Testis (tissue), 3 donors: ENCODE data around the gene CALY. TPM values are rescaled to one million over a fixed set of nuclear protein-coding genes. Genes with fewer than 3 reads are reported as not detected.

Source experiments
- DNase-seq: peaks from one replicate; pipeline ENCODE4 v3.0.0-alpha.2; 2019
- H3K27ac ChIP-seq, 2 donors: fragments of 200-600 bp; sonication (generic); one replicate each; pipeline ENCODE4 v1.5.1; 2019
- H3K27me3 ChIP-seq: fragments of 200-600 bp; sonication (generic); one replicate; pipeline ENCODE4 v1.5.1; 2019
- H3K36me3 ChIP-seq: fragments of 200-600 bp; sonication (generic); one replicate; pipeline ENCODE4 v1.5.1; 2017; ENCODE audit warnings: low read depth; ENCODE audit errors: missing control alignments
- H3K4me1 ChIP-seq: fragments of 200-600 bp; sonication (generic); one replicate; pipeline ENCODE4 v1.5.1; 2019
- H3K4me3 ChIP-seq, 2 donors: fragments of 200-600 bp; sonication (generic); one replicate each; pipeline ENCODE4 v1.5.1; 2017 to 2019
- H3K9me3 ChIP-seq: fragments of 200-600 bp; sonication (generic); one replicate; pipeline ENCODE4 v1.5.1; 2017
- CTCF ChIP-seq, 3 experiments: fragments of 450-650 bp in 2 of 3; fragments of 200-600 bp in 1 of 3; sonication (generic) in 1 of 3; IDR thresholded peaks; one replicate each; pipeline ENCODE4 v1.5.1; 2016 to 2019; ENCODE audit warnings: antibody characterized with exemption in 3 of 3, mild to moderate bottlenecking in 2 of 3, moderate library complexity in 1 of 3
- POLR2A ChIP-seq: fragments of 450-650 bp; IDR thresholded peaks from one replicate; pipeline ENCODE4 v1.6.1; 2017; ENCODE audit warnings: antibody characterized with exemption, mild to moderate bottlenecking, moderate library complexity
- WGBS, 2 donors: methylation state at CpG; one replicate each; pipeline ENCODE4 v1.1.5; 2018; 5-methylcytosine and 5-hydroxymethylcytosine counted together
- intact Hi-C: fragments of 100-400 bp; cut with DNase I; formaldehyde crosslinking; loops from one replicate; pipeline ENCODE4 v1.15.1; 2023; ENCODE audit warnings: low total_unique reads
- polyA plus RNA-seq: library from polyadenylated mRNA; stranded (reverse); fragments of 350-450 nt; fragmentation: Illumina TruSeq; extraction: RNeasy Lipid Tissue Mini Kit (QIAGEN cat#74804); gene quantifications from one replicate; pipeline ENCODE4 v1.2.3, GENCODE V29; 2014; ENCODE audit warnings: low read depth, low replicate concordance; ENCODE audit not compliant: insufficient read depth
- total RNA-seq, 2 donors: library from RNA; depleted of rRNA; stranded (reverse); fragments of >200 nt; gene quantifications; one replicate each; pipeline ENCODE4 v1.2.3, GENCODE V29; 2016

The CALY gene
- total and polyA plus RNA-seq, 3 donors from 2014 or later: 4.9 to 35.5 (median 19.2) TPM

- no peak for DNase-seq
- WGBS, 2 donors: 84 to 87% methylated on average over 17 to 24 of the region's 24 CpGs
- Histone ChIP-seq H3K9me3 (no peaks in the 10 kb centered on the region), H3K36me3 (no peaks in the 10 kb centered on the region), H3K4me1 (no peaks in the 10 kb centered on the region), H3K27me3 (no peaks in the 10 kb centered on the region), H3K27ac (no peak overlapping the region), H3K4me3 (no peak overlapping the region)
- TF ChIP-seq CTCF (IDR thresholded peaks at IDR 0.05) (no peak), POLR2A (no peak)
- intact Hi-C loops: no loop called here
Measured at GRCh38 chr10:133279326-133280226, 57.1 kb downstream of the CALY start.

GRCh38 chr10:133278577-133279265, 58.0 kb downstream of the CALY start:
- DNase-seq: peak; percentile 52
- Histone ChIP-seq H3K27ac (no peak overlapping the region), H3K4me3 (no peak overlapping the region), H3K27me3 (no peaks in the 10 kb centered on the region), H3K4me1 (no peaks in the 10 kb centered on the region), H3K9me3 (no peaks in the 10 kb centered on the region), H3K36me3 (no peaks in the 10 kb centered on the region)
- intact Hi-C loops: no loop called here
- 77 to 80% methylated on average over 14 to 19 of the region's 19 CpGs for WGBS, 2 donors
- TF ChIP-seq CTCF (IDR thresholded peaks at IDR 0.05) (no peak), POLR2A (no peak)

GRCh38 chr10:133277993-133278576, 58.6 kb downstream of the CALY start:
- intact Hi-C loops: no loop called here
- H3K27me3 ChIP-seq: no peaks in the 10 kb centered on the region
- H3K4me3 ChIP-seq: no peak overlapping the region
- no peaks in the 10 kb centered on the region for H3K36me3 ChIP-seq
- H3K27ac ChIP-seq: no peak overlapping the region
- WGBS, 2 donors: 82 to 95% methylated on average over 5 to 12 of the region's 12 CpGs
- DNase-seq: no peak
- TF ChIP-seq POLR2A: no peak
- H3K9me3 ChIP-seq: no peaks in the 10 kb centered on the region
- H3K4me1 ChIP-seq: no peaks in the 10 kb centered on the region

GRCh38 chr10:133277277-133277992, 59.3 kb downstream of the CALY start:
- H3K27me3 ChIP-seq: no peaks in the 10 kb centered on the region
- intact Hi-C loops: no loop called here
- 75 to 85% methylated on average over 10 to 22 of the region's 25 CpGs for WGBS, 2 donors
- H3K36me3 ChIP-seq: no peaks in the 10 kb centered on the region
- H3K4me1 ChIP-seq: no peaks in the 10 kb centered on the region
- H3K4me3 ChIP-seq: no peak overlapping the region
- no peak for DNase-seq
- TF ChIP-seq CTCF (IDR thresholded peaks at IDR 0.05) (no peak), POLR2A (no peak)
- H3K27ac ChIP-seq: no peak overlapping the region
- H3K9me3 ChIP-seq: no peaks in the 10 kb centered on the region
